ENCODE results near the gene OGFR. TPM values are rescaled to one million over a fixed set of nuclear protein-coding genes. Genes with fewer than 3 reads are reported as not detected.

The OGFR gene
- total and polyA plus RNA-seq, 9 donors: 28.6 to 52.9 (median 43.0) TPM

GRCh38 chr20:62809530-62810428, 5.1 kb downstream of the OGFR start:
- no peak overlapping the region for H3K27ac ChIP-seq
- H3K27me3 ChIP-seq: no peaks in the 10 kb centered on the region
- H3K4me3 ChIP-seq: no peak overlapping the region
- 88 to 92% (median 90%) methylated on average over 24 of the region's 24 CpGs for WGBS, 3 donors
- H3K36me3 ChIP-seq: no peaks in the 10 kb centered on the region
- intact Hi-C loops (cut with DNase I): loop anchor here in 2 of 4 donors (5.0 kb wide), 1 partner anchor 142 kb away; no protein-coding TSS in a partner anchor
- H3K9me3 ChIP-seq: no peaks in the 10 kb centered on the region
- peaks cover 10% of the 10 kb centered on the region for H3K4me1 ChIP-seq (ENCODE audit: insufficient read depth)
- TF ChIP-seq POLR2A (IDR thresholded peaks at IDR 0.05) (no peak), CTCF (IDR thresholded peaks at IDR 0.05) (no peak), EP300 (IDR thresholded peaks at IDR 0.05) (no peak)
- DNase-seq: no peak

GRCh38 chr20:62811320-62811719, 6.7 kb downstream of the OGFR start:
- intact Hi-C loops (cut with DNase I): no loop called here
- Histone ChIP-seq H3K27ac (no peak overlapping the region), H3K9me3 (no peaks in the 10 kb centered on the region), H3K4me3 (no peak overlapping the region), H3K36me3 (no peaks in the 10 kb centered on the region), H3K27me3 (peaks cover 1% of the 10 kb centered on the region), H3K4me1 (ENCODE audit: insufficient read depth) (peaks cover 6% of the 10 kb centered on the region)
- DNase-seq: no peak
- no peak for TF ChIP-seq EP300 (IDR thresholded peaks at IDR 0.05)
- TF ChIP-seq CTCF (IDR thresholded peaks at IDR 0.05): no peak
- no peak for TF ChIP-seq POLR2A (IDR thresholded peaks at IDR 0.05)
- 82 to 93% (median 88%) methylated on average over 16 to 21 of the region's 21 CpGs for WGBS, 3 donors

- intact Hi-C loops (cut with DNase I): no loop called here
- no peaks in the 10 kb centered on the region for H3K36me3 ChIP-seq
Measured at GRCh38 chr20:62811720-62812119, 7.1 kb downstream of the OGFR start.

More at GRCh38 chr20:62811720-62812119, 7.1 kb downstream of the OGFR start:
- 74 to 79% (median 74%) methylated on average over 10 of the region's 10 CpGs for WGBS, 3 donors
- TF ChIP-seq CTCF (IDR thresholded peaks at IDR 0.05): no peak
- no peak for TF ChIP-seq EP300 (IDR thresholded peaks at IDR 0.05)
- no peak for TF ChIP-seq POLR2A (IDR thresholded peaks at IDR 0.05)
- Histone ChIP-seq H3K4me1 (ENCODE audit: insufficient read depth) (peaks cover 5% of the 10 kb centered on the region), H3K27me3 (peaks cover 4% of the 10 kb centered on the region), H3K27ac (no peak overlapping the region), H3K9me3 (no peaks in the 10 kb centered on the region), H3K4me3 (no peak overlapping the region)
- no peak for DNase-seq
